ENCODE data around the gene ZNF260. TPM values are rescaled to one million over a fixed set of nuclear protein-coding genes. Genes with fewer than 3 reads are reported as not detected.

The ZNF260 gene
- total RNA-seq, 1 donor from 2014 or later, result 13.6 TPM

DNA sequence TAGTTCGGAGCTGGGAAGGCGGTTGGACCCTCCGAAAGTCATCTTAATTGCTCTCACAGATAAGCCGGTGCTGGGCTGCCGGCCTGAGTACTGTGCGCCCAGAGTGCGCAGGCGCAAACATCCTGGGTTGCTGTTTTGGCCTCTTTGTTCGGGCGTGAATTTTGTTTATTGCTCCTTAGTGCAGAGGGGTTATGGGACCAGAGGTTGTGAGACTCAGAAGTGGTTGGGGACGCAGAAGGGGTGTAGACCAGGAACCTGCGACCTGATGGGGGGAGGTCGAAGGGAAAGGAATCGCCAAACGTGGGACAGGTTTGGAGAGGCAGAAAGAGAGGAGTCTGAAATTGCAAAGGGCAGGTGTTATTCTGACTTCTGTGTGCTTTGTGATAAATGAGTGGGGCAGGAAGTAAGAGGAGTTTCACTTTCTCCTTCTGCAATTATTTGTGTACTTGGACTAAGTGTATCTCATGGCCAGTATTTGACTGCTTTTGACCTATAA lies 38.1 kb downstream of the ZNF260 start:
- Mint-ChIP-seq H3K4me1 (peaks cover 46% of the 10 kb centered on the region), H3K36me3 (ENCODE audit: low read depth) (peaks cover 23% of the 10 kb centered on the region), H3K4me3 (peak overlapping the region; percentile 98), H3K9me3 (peaks cover 2% of the 10 kb centered on the region), H3K27me3 (no peaks in the 10 kb centered on the region), H3K27ac (peak overlapping the region; percentile 99)
- intact Hi-C loops (cut with micrococcal nuclease), result loop anchor here (1.0 to 10.0 kb wide), 16 partner anchors 38 to 977 kb away; partner anchors contain the start of genes ZFP82, ZNF260, ZNF345 and ZNF420
- no peak for TF ChIP-seq CTCF (IDR thresholded peaks at IDR 0.05)
- no peak for DNase-seq
- ATAC-seq (ENCODE audit: low read depth), result peak; percentile 66
- POLR2A ChIA-PET, result interaction anchor here (0.5 to 2.9 kb wide), 26 partner anchors 28 to 1757 kb away, joined by 3 to 39 read pairs (median 5); partner anchors contain the start of genes NFKBID, U2AF1L4, ZFP14 and ZFP82
- CTCF ChIA-PET, result interaction anchor here (0.8 to 1.4 kb wide), 2 partner anchors 112 to 362 kb away, joined by 3 to 5 read pairs; no protein-coding TSS in a partner anchor

GRCh38 chr19:36489118-36489919 lies 38.8 kb downstream of the ZNF260 start, which contains the start of gene ZNF566:
ZNF566 (minus strand) TSS chr19:36489561; CDS start chr19:36476557, 13,004 bp downstream.
- TF ChIP-seq CTCF (IDR thresholded peaks at IDR 0.05), result no peak
- Mint-ChIP-seq H3K4me1 (peaks cover 46% of the 10 kb centered on the region), H3K27ac (peak within 1 kb of the TSS; percentile 99), H3K27me3 (no peaks in the 10 kb centered on the region), H3K36me3 (ENCODE audit: low read depth) (peaks cover 23% of the 10 kb centered on the region), H3K4me3 (peak within 1 kb of the TSS; percentile 98), H3K9me3 (peaks cover 2% of the 10 kb centered on the region)
- intact Hi-C loops (cut with micrococcal nuclease), result loop anchor here (1.0 to 10.0 kb wide), 16 partner anchors 39 to 977 kb away; partner anchors contain the start of genes ZFP82, ZNF260, ZNF345 and ZNF420
- ATAC-seq (ENCODE audit: low read depth), result peak; percentile 92
- ChIA-PET POLR2A (interaction anchor here (0.5 to 2.9 kb wide), 31 partner anchors 21 to 1756 kb away, joined by 3 to 39 read pairs (median 5); partner anchors contain the start of genes NFKBID, U2AF1L4, ZFP14 and ZFP82), CTCF (interaction anchor here (0.8 to 1.4 kb wide), 3 partner anchors 111 to 361 kb away, joined by 3 to 5 read pairs (median 4); no protein-coding TSS in a partner anchor)
- DNase-seq, result peak; percentile 81

- peak overlapping the region; percentile 99 for H3K27ac Mint-ChIP-seq
- peaks cover 25% of the 10 kb centered on the region for H3K36me3 Mint-ChIP-seq (ENCODE audit: low read depth)
- CTCF ChIA-PET, result interaction anchor here (1.0 to 1.4 kb wide), 2 partner anchors 111 to 361 kb away, joined by 4 to 5 read pairs; no protein-coding TSS in a partner anchor
- peak overlapping the region; percentile 98 for H3K4me3 Mint-ChIP-seq
- DNase-seq (no peak), ATAC-seq (ENCODE audit: low read depth) (peak; percentile 7)
- no peak for TF ChIP-seq CTCF (IDR thresholded peaks at IDR 0.05)
- H3K9me3 Mint-ChIP-seq, result peaks cover 2% of the 10 kb centered on the region
- POLR2A ChIA-PET, result interaction anchor here (0.7 to 2.9 kb wide), 25 partner anchors 21 to 1756 kb away, joined by 3 to 39 read pairs (median 5); partner anchors contain the start of genes U2AF1L4, ZFP14, ZFP82 and ZNF146
- intact Hi-C loops (cut with micrococcal nuclease), result loop anchor here (1.0 to 10.0 kb wide), 16 partner anchors 40 to 978 kb away; partner anchors contain the start of genes ZFP82, ZNF260, ZNF345 and ZNF420
- no peaks in the 10 kb centered on the region for H3K27me3 Mint-ChIP-seq
- H3K4me1 Mint-ChIP-seq, result peaks cover 51% of the 10 kb centered on the region
Observed at GRCh38 chr19:36488846-36489117, 39.3 kb downstream of the ZNF260 start.

DNA sequence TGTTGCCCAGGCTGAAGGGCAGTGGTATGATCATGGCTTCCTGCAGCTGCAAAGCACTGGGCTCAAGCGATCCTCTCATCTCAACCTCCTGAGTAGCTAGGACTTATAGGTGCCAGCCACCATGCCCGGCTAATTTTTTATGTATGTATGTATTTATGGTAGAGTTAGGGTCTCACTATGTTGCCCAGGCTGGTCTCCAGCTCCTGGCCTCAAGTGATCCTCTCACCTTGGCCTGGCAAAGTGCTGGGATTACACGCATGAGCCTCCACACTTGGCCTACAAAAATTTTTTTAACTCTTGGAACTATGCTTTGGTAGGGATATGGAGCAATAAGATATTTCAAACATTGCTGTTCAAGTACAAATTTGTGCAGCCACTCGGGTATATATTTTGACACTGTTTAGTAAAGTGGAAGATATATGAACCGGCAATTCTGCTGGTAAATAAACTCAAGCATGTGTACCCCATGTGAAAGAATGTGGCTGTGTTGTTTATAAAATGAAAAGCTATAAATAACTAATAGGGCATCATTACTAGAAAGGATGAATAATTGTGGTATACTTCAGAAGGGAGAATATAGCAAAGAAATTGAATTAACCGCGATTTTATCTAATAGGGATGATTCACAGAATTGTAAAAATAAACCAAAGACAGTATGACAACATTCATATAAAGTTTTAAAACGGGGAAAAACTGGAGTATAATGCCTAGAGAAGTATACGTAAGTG lies 39.8 kb downstream of the ZNF260 start:
- no peak for TF ChIP-seq CTCF (IDR thresholded peaks at IDR 0.05)
- Mint-ChIP-seq H3K27ac (peak overlapping the region; percentile 99), H3K4me1 (peaks cover 52% of the 10 kb centered on the region), H3K4me3 (peak overlapping the region; percentile 98), H3K36me3 (ENCODE audit: low read depth) (peaks cover 28% of the 10 kb centered on the region), H3K9me3 (peaks cover 2% of the 10 kb centered on the region), H3K27me3 (no peaks in the 10 kb centered on the region)
- POLR2A ChIA-PET, result interaction anchor here (1.1 to 2.9 kb wide), 15 partner anchors 22 to 1106 kb away, joined by 3 to 39 read pairs (median 5); partner anchors contain the start of genes ALKBH6, U2AF1L4, ZFP14 and ZNF146
- intact Hi-C loops (cut with micrococcal nuclease), result loop anchor here (2.0 to 10.0 kb wide), 4 partner anchors 85 to 979 kb away; partner anchors contain the start of genes ZNF529, ZNF569 and ZNF850
- ATAC-seq (ENCODE audit: low read depth) (no peak), DNase-seq (no peak)
- CTCF ChIA-PET, result interaction anchor here (1.0 to 1.4 kb wide), 2 partner anchors 110 to 360 kb away, joined by 4 to 5 read pairs; no protein-coding TSS in a partner anchor
